Lung (tissue), 12 donors: Measurements from ENCODE around the gene EPS8L2. TPM values are rescaled to one million over a fixed set of nuclear protein-coding genes. Genes with fewer than 3 reads are reported as not detected.

ENCODE experiments used
- ATAC-seq: fragments of 200-7000 bp; cut with Tn5 transposase; one replicate; pipeline ENCODE4 v1.9.1; 2020; ENCODE audit warnings: moderate number of reproducible peaks; ENCODE audit not compliant: insufficient read depth, low FRiP score
- DNase-seq, 3 donors: peaks; one replicate each; pipeline ENCODE4 v3.0.0-alpha.2; 2013 to 2017
- H3K27ac ChIP-seq, 2 donors: one replicate each; pipeline ENCODE4 v1.5.1; 2013; ENCODE audit warnings: mild to moderate bottlenecking in 2 of 2, moderate library complexity in 2 of 2, control low read depth in 1 of 2, inconsistent platforms in 1 of 2, low read depth in 1 of 2, low read length in 1 of 2
- H3K27me3 ChIP-seq, 3 donors: one replicate each; pipeline ENCODE4 v1.5.1; 2013; ENCODE audit warnings: low read length in 2 of 3; ENCODE audit not compliant: control insufficient read depth in 3 of 3, insufficient read depth in 3 of 3
- H3K36me3 ChIP-seq, 4 donors: one replicate each; pipeline ENCODE4 v1.5.1; 2013; ENCODE audit warnings: low read length in 4 of 4, mild to moderate bottlenecking in 1 of 4, moderate library complexity in 1 of 4; ENCODE audit not compliant: control insufficient read depth in 4 of 4, insufficient read depth in 4 of 4
- H3K4me1 ChIP-seq, 5 donors: one replicate each; pipeline ENCODE4 v1.5.1; 2013; ENCODE audit warnings: low read length in 5 of 5, mild to moderate bottlenecking in 2 of 5, moderate library complexity in 1 of 5; ENCODE audit not compliant: control insufficient read depth in 5 of 5, insufficient read depth in 5 of 5
- H3K4me3 ChIP-seq: one replicate; pipeline ENCODE4 v1.5.1; 2013; ENCODE audit warnings: mild to moderate bottlenecking, control low read depth, moderate library complexity
- H3K9ac ChIP-seq, 2 donors: one replicate each; pipeline ENCODE4 v1.5.1; 2013; ENCODE audit warnings: low read length in 2 of 2, control low read depth in 1 of 2; ENCODE audit not compliant: insufficient read depth in 1 of 2
- H3K9me3 ChIP-seq, 4 donors: one replicate each; pipeline ENCODE4 v1.5.1; 2013; ENCODE audit warnings: low read length in 3 of 4, mild to moderate bottlenecking in 1 of 4, moderate library complexity in 1 of 4; ENCODE audit not compliant: control insufficient read depth in 4 of 4, insufficient read depth in 3 of 4
- CTCF ChIP-seq: IDR thresholded peaks from 2 replicates; pipeline ENCODE4 v1.5.1; 2012; ENCODE audit warnings: mild to moderate bottlenecking; ENCODE audit errors: control extremely low read depth, extremely low read depth
- WGBS, 2 donors: extraction: QIAGEN DNeasy Blood & Tissue Kit; methylation state at CpG; one replicate each; pipeline ENCODE4 v1.1.7; 2013; 5-methylcytosine and 5-hydroxymethylcytosine counted together
- polyA plus RNA-seq, 2 donors: library from polyadenylated mRNA; stranded (reverse); fragments of 200-250 nt; gene quantifications; one replicate each; pipeline ENCODE4 v1.2.1, GENCODE V29; 2013
- total RNA-seq, 2 donors: library from RNA; depleted of rRNA in 1 of 2; stranded (reverse); fragments of >200 nt in 1 of 2; gene quantifications; one replicate each; pipeline ENCODE4 v1.2.1, GENCODE V29; 2014 to 2021
- donor health status: control.
- donor health status: control.
- donor health status: Bipolar disorder and iron deficiency.
- donor health status: healthy.
- donor health status: DM: yes; HTN: yes; CAD: no.

The EPS8L2 gene
- total and polyA plus RNA-seq, 4 donors, result 35.6 to 166 (median 103) TPM

GRCh38 chr11:657691-658126 is 48.3 kb upstream of the EPS8L2 start:
- peaks cover 0 to 35% (median 4%) of the 10 kb centered on the region in 4 donors for H3K36me3 ChIP-seq
- ATAC-seq, result no peak
- no peak for TF ChIP-seq CTCF
- WGBS, 2 donors, result 90 to 92% methylated on average over 14 of the region's 14 CpGs
- peaks cover 0 to 4% (median 0%) of the 10 kb centered on the region in 5 donors for H3K4me1 ChIP-seq
- H3K4me3 ChIP-seq, result no peak overlapping the region
- H3K27ac ChIP-seq, result no peak overlapping the region
- no peak for DNase-seq
- peaks cover 0 to 4% (median 0%) of the 10 kb centered on the region in 4 donors for H3K9me3 ChIP-seq
- H3K9ac ChIP-seq, result no peak overlapping the region
- H3K27me3 ChIP-seq, result no peaks in the 10 kb centered on the region

GRCh38 chr11:659532-660085 is 46.4 kb upstream of the EPS8L2 start:
- TF ChIP-seq CTCF, result no peak
- no peaks in the 10 kb centered on the region for H3K27me3 ChIP-seq
- no peak overlapping the region for H3K9ac ChIP-seq
- 95 to 96% methylated on average over 16 of the region's 16 CpGs for WGBS, 2 donors
- ATAC-seq, result no peak
- H3K4me3 ChIP-seq, result no peak overlapping the region
- no peak overlapping the region for H3K27ac ChIP-seq
- peaks cover 0 to 32% (median 6%) of the 10 kb centered on the region in 4 donors for H3K36me3 ChIP-seq
- H3K4me1 ChIP-seq, result peaks cover 0 to 5% (median 0%) of the 10 kb centered on the region in 5 donors
- H3K9me3 ChIP-seq, result no peaks in the 10 kb centered on the region
- DNase-seq, result no peak

- 93% methylated on average over 19 of the region's 19 CpGs for WGBS, 2 donors
- DNase-seq (no peak), ATAC-seq (no peak)
- no peak overlapping the region for H3K27ac ChIP-seq
- H3K9me3 ChIP-seq, result no peaks in the 10 kb centered on the region
- H3K4me3 ChIP-seq, result no peak overlapping the region
- H3K9ac ChIP-seq, result no peak overlapping the region
- no peaks in the 10 kb centered on the region for H3K27me3 ChIP-seq
- no peak for TF ChIP-seq CTCF
- H3K36me3 ChIP-seq, result peaks cover 0 to 32% (median 6%) of the 10 kb centered on the region in 4 donors
- H3K4me1 ChIP-seq, result peaks cover 0 to 4% (median 0%) of the 10 kb centered on the region in 5 donors
Observed at GRCh38 chr11:660281-660680, 45.8 kb upstream of the EPS8L2 start.
